ENCODE measurements around the gene ZBTB34. TPM values are rescaled to one million over a fixed set of nuclear protein-coding genes. Genes with fewer than 3 reads are reported as not detected.

ZBTB34 gene
- total RNA-seq, 4 donors from 2014 or later: 12.0 to 13.8 (median 13.1) TPM

DNA sequence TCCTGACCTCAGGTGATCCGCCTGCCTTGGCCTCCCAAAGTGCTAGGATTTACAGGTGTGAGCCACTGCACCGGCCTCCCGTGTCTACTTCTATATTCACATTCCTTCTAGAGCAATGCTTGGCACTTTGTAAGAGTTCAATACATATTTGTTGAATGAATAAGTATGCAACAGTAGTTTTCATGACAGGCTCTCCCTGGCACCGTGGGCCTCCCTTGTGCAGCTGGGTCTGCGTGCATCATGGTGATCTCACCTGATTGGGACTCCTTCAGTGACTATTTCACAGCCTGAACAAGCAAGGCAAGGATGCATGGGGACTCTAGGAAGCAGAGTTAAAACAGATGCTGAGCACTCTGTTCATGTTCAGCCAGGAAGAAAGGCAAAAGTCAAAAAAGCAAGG, 6.8 kb upstream of the ZBTB34 start:
- no peak overlapping the region for H3K4me3 ChIP-seq (ENCODE audit: low read depth, poor library complexity, severe bottlenecking)
- DNase-seq (ENCODE audit: low spot score in 2 of 2): no peak
- TF ChIP-seq, protein P1, sequence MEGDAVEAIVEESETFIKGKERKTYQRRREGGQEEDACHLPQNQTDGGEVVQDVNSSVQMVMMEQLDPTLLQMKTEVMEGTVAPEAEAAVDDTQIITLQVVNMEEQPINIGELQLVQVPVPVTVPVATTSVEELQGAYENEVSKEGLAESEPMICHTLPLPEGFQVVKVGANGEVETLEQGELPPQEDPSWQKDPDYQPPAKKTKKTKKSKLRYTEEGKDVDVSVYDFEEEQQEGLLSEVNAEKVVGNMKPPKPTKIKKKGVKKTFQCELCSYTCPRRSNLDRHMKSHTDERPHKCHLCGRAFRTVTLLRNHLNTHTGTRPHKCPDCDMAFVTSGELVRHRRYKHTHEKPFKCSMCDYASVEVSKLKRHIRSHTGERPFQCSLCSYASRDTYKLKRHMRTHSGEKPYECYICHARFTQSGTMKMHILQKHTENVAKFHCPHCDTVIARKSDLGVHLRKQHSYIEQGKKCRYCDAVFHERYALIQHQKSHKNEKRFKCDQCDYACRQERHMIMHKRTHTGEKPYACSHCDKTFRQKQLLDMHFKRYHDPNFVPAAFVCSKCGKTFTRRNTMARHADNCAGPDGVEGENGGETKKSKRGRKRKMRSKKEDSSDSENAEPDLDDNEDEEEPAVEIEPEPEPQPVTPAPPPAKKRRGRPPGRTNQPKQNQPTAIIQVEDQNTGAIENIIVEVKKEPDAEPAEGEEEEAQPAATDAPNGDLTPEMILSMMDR (IDR thresholded peaks at IDR 0.05): no peak
- TF ChIP-seq POLR2A (IDR thresholded peaks at IDR 0.05): no peak
- intact Hi-C loops (cut with DNase I; ENCODE audit: low total_unique reads): no loop called here
- 65 to 75% methylated on average over 5 of the region's 5 CpGs for WGBS, 2 donors

DNA sequence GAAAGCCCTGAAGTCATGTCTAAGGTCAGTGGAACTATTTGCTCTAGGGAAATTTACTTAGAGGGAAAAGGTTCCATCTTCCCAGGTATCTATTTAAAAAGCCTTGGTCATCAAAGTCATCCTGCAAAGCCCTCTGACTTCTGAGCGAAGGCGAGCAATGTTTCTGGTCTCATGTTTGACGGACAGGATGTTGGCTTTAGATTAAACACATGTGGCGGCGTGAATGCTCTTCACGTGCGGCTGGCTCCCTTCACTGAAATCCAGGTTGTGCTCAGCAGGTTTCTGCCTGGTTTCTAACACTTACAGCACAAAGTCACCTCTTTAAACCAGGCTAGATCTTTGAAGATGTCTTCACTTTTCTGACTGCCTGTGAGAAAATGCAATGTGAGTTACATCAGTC, 5.7 kb upstream of the ZBTB34 start:
- intact Hi-C loops (cut with DNase I; ENCODE audit: low total_unique reads): no loop called here
- TF ChIP-seq POLR2A (IDR thresholded peaks at IDR 0.05): no peak
- TF ChIP-seq, protein P1 (IDR thresholded peaks at IDR 0.05): no peak
- no peak for DNase-seq (ENCODE audit: low spot score in 2 of 2)
- H3K4me3 ChIP-seq (ENCODE audit: low read depth, poor library complexity, severe bottlenecking): no peak overlapping the region
- WGBS, 2 donors: 38 to 53% methylated on average over 7 of the region's 7 CpGs

DNA sequence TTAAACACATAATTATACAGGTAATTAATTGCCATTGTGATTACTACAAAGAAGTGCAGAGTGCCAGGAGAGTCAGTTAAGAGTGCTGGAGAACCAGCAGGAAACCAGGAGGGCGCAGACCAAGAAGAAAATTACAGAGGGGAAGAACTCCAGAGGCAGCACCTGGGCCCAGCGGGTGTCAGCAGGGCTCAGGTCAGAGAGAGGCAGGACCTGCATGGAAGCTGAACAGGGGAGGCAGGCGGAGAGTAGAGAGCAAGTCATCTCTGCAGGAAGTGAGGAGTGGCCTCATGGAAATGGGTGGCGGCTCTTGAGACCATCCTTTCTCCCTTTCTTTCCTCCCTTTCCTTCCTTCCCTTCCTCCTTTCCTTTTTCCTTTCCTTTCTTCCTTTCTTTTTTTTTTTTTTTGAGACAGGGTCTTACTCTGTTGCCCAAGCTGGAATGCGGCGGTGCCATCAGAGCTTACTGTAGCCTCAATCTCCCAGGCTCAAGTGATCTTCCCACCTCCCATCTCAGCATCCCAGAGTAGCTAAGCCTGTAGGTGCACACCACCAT, 4.0 kb upstream of the ZBTB34 start:
- WGBS, 2 donors: 87 to 89% methylated on average over 6 of the region's 6 CpGs
- no peak overlapping the region for H3K4me3 ChIP-seq (ENCODE audit: low read depth, poor library complexity, severe bottlenecking)
- TF ChIP-seq, protein P1 (IDR thresholded peaks at IDR 0.05): no peak
- no peak for TF ChIP-seq POLR2A (IDR thresholded peaks at IDR 0.05)
- intact Hi-C loops (cut with DNase I; ENCODE audit: low total_unique reads): no loop called here
- DNase-seq (ENCODE audit: low spot score in 2 of 2): no peak

DNA sequence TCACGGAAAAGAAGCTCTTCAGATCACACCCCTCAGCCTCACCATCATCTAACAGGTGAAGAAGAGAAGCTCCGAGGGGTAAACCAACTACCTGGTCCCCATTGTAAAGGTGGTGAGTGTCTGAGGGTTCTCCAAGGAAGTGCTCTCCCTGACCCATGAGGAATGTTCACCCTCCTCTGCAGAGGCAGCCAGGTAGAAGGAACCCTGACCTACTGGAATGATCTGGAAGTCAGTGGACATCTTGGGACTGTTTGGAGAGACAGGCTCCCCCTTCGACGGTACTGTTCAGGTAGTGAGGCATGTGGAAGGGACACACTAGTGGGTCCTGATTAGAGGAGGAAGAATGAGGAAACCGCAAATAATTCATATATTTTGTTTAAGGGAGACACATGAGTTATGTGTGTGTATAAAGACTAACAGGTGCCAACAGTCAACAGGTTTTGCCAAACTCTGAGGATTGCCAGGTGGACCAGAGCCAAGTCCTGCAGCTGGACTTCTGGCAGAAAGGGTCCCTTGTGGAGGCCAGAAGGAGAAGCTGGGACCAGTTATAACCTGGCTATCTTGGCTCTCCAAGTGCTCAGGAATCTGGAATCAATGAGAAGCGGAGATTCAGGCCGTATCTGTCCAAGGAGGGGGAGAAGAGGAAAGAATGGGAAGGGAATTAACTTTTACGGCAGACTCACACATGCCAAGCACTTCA, 3.0 kb upstream of the ZBTB34 start:
- no peak overlapping the region for H3K4me3 ChIP-seq (ENCODE audit: low read depth, poor library complexity, severe bottlenecking)
- DNase-seq (ENCODE audit: low spot score in 2 of 2): no peak
- intact Hi-C loops (cut with DNase I; ENCODE audit: low total_unique reads): no loop called here
- 42% methylated on average over 8 of the region's 8 CpGs for WGBS, 2 donors
- TF ChIP-seq, protein P1 (IDR thresholded peaks at IDR 0.05): no peak
- TF ChIP-seq POLR2A (IDR thresholded peaks at IDR 0.05): no peak

DNA sequence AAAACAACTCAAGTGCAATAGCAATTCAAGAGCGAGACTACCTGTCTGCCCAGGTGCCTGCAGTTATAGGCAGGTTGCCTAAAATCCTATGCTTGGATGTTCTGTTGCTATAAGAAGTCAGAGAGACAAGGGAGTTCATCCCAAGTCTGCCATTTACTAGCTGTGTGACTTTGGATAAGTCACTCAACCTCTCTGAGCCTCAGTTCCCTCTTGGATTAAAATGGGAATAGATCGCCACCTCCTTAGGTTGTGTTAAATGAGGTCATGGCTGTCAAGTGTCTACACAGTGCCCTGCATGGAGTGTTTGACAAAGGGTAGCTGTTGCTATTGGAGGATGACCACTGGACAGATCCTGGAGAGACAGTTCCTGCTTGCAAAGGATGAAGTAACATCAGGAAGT, 1.3 kb upstream of the ZBTB34 start:
- 94 to 96% methylated on average over 2 of the region's 2 CpGs for WGBS, 2 donors
- H3K4me3 ChIP-seq (ENCODE audit: low read depth, poor library complexity, severe bottlenecking): no peak overlapping the region
- TF ChIP-seq, protein P1 (IDR thresholded peaks at IDR 0.05): no peak
- no peak for TF ChIP-seq POLR2A (IDR thresholded peaks at IDR 0.05)
- intact Hi-C loops (cut with DNase I; ENCODE audit: low total_unique reads): no loop called here
- DNase-seq (ENCODE audit: low spot score in 2 of 2): no peak
